Hepatocyte (in vitro differentiated cells): ENCODE measurements around the gene ANKRD31. TPM values are rescaled to one million over a fixed set of nuclear protein-coding genes. Genes with fewer than 3 reads are reported as not detected.
A peak's percentile ranks its signal among the peaks of the same experiment; 100 is the strongest.

ENCODE experiments used
- DNase-seq: peaks from one replicate; pipeline ENCODE4 v3.0.0-alpha.2; 2016; ENCODE audit warnings: low spot score
- H2AFZ ChIP-seq: fragments of 200-600 bp; sonication (generic); 2 replicates; pipeline ENCODE4 v1.6.0; 2016; ENCODE audit warnings: antibody characterized with exemption, mild to moderate bottlenecking
- H3K27ac ChIP-seq: fragments of 200-600 bp; sonication (generic); 2 replicates; pipeline ENCODE4 v1.5.1; 2016; ENCODE audit warnings: mild to moderate bottlenecking
- H3K27me3 ChIP-seq: fragments of 200-600 bp; sonication (generic); 2 replicates; pipeline ENCODE4 v1.6.1; 2016
- H3K36me3 ChIP-seq: fragments of 200-600 bp; sonication (generic); replicated peaks from 2 replicates; pipeline ENCODE4 v1.5.1; 2016; ENCODE audit warnings: low read depth; ENCODE audit not compliant: insufficient read depth
- H3K4me1 ChIP-seq: fragments of 200-600 bp; sonication (generic); 2 replicates; pipeline ENCODE4 v1.5.1; 2016; ENCODE audit warnings: mild to moderate bottlenecking, moderate library complexity; ENCODE audit not compliant: insufficient read depth
- H3K4me2 ChIP-seq: fragments of 200-600 bp; sonication (generic); 2 replicates; pipeline ENCODE4 v1.6.0; 2016
- H3K4me3 ChIP-seq: fragments of 200-600 bp; sonication (generic); 2 replicates; pipeline ENCODE4 v1.5.1; 2016; ENCODE audit warnings: mild to moderate bottlenecking
- H3K79me2 ChIP-seq: fragments of 200-600 bp; sonication (generic); 2 replicates; pipeline ENCODE4 v1.6.0; 2017; ENCODE audit warnings: mild to moderate bottlenecking
- H3K9me2 ChIP-seq: fragments of 200-600 bp; sonication (generic); replicated peaks from 2 replicates; pipeline ENCODE4 v1.6.0; 2017; ENCODE audit warnings: mild to moderate bottlenecking; ENCODE audit not compliant: insufficient read depth
- H3K9me3 ChIP-seq: fragments of 200-600 bp; sonication (generic); 2 replicates; pipeline ENCODE4 v1.5.1; 2016; ENCODE audit warnings: low read depth, mild to moderate bottlenecking
- H4K20me1 ChIP-seq: fragments of 200-600 bp; sonication (generic); 2 replicates; pipeline ENCODE4 v1.6.0; 2016; ENCODE audit warnings: mild to moderate bottlenecking; ENCODE audit not compliant: insufficient read depth, poor library complexity, severe bottlenecking
- EZH2 ChIP-seq: fragments of 200-600 bp; sonication (generic); IDR thresholded peaks from 2 replicates; pipeline ENCODE4 v1.6.1; 2016; ENCODE audit warnings: antibody characterized with exemption, mild to moderate bottlenecking, borderline replicate concordance
- EZH2phosphoT487 ChIP-seq: fragments of 200-600 bp; sonication (generic); IDR thresholded peaks from one replicate; pipeline ENCODE4 v1.6.1; 2018; ENCODE audit warnings: antibody characterized with exemption, mild to moderate bottlenecking, low read depth, moderate library complexity; ENCODE audit not compliant: unreplicated experiment, severe bottlenecking
- WGBS: methylation state at CpG from one replicate; pipeline ENCODE4 v1.1.6; 2016; ENCODE audit warnings: low lambda C conversion rate; ENCODE audit errors: missing lambda C conversion rate; 5-methylcytosine and 5-hydroxymethylcytosine counted together
- polyA plus RNA-seq: library from polyadenylated mRNA; unstranded; fragments of >200 nt; fragmentation: Nextera tagmentation; extraction: Ambion mirVana; gene quantifications from 2 replicates; pipeline ENCODE4 v1.2.1, GENCODE V29; 2016
- total RNA-seq: library from RNA; depleted of rRNA; stranded (reverse); fragments of >200 nt; gene quantifications from 2 replicates; pipeline ENCODE4 v1.2.3, GENCODE V29; 2014
- TF ChIP-seq, protein P1 (sequence below): fragments of 200-600 bp; sonication (generic); IDR thresholded peaks from 2 replicates; pipeline ENCODE4 v1.5.1; 2016; ENCODE audit warnings: antibody characterized with exemption, mild to moderate bottlenecking; ENCODE audit not compliant: poor library complexity

The ANKRD31 gene
- total and polyA plus RNA-seq, 2 experiments from 2014 or later, result 0.19 to 0.47 TPM

- TF ChIP-seq EZH2 (no peak), EZH2phosphoT487 (no peak)
- TF ChIP-seq, protein P1, sequence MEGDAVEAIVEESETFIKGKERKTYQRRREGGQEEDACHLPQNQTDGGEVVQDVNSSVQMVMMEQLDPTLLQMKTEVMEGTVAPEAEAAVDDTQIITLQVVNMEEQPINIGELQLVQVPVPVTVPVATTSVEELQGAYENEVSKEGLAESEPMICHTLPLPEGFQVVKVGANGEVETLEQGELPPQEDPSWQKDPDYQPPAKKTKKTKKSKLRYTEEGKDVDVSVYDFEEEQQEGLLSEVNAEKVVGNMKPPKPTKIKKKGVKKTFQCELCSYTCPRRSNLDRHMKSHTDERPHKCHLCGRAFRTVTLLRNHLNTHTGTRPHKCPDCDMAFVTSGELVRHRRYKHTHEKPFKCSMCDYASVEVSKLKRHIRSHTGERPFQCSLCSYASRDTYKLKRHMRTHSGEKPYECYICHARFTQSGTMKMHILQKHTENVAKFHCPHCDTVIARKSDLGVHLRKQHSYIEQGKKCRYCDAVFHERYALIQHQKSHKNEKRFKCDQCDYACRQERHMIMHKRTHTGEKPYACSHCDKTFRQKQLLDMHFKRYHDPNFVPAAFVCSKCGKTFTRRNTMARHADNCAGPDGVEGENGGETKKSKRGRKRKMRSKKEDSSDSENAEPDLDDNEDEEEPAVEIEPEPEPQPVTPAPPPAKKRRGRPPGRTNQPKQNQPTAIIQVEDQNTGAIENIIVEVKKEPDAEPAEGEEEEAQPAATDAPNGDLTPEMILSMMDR, result no peak
- no peaks in the 10 kb centered on the region for H3K36me3 ChIP-seq
- no peak overlapping the region for H2AFZ ChIP-seq
- no peak overlapping the region for H3K27ac ChIP-seq
- no peak overlapping the region for H3K4me3 ChIP-seq
- H3K9me2 ChIP-seq, result no peaks in the 10 kb centered on the region
- H3K4me2 ChIP-seq, result peak overlapping the region; percentile 85
- peak; percentile 74 for DNase-seq
- H3K27me3 ChIP-seq, result no peaks in the 10 kb centered on the region
- peaks cover 24% of the 10 kb centered on the region for H3K4me1 ChIP-seq
- WGBS, result 51% methylated on average over 7 of the region's 7 CpGs
- peaks cover 33% of the 10 kb centered on the region for H3K79me2 ChIP-seq
- H3K9me3 ChIP-seq, result no peaks in the 10 kb centered on the region
- no peaks in the 10 kb centered on the region for H4K20me1 ChIP-seq
Observed at GRCh38 chr5:75051217-75051751, 185.4 kb downstream of the ANKRD31 start.

DNA sequence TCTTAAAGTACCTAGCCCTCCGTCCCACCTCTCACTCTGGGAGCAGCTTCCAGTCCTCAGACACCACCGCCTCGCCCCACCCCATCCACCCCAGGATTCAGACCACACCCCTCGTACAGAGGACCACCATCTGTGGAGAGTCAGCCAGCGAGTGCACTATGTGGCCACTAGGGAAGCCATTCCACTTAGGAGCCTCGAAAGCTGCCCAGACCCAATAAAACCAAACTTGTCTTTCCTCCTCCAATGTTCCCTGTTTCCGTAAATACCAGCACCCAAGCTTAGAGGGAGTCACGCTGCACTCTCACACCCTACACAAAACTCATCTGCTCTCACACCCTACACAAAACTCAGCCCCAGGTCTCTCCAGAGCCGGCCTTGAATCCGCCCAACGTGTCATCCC, 186.3 kb downstream of the ANKRD31 start:
- Histone ChIP-seq H3K4me1 (peaks cover 27% of the 10 kb centered on the region), H4K20me1 (no peaks in the 10 kb centered on the region), H3K4me2 (peak overlapping the region; percentile 85), H3K36me3 (no peaks in the 10 kb centered on the region), H3K9me3 (no peaks in the 10 kb centered on the region), H2AFZ (no peak overlapping the region), H3K27ac (no peak overlapping the region), H3K27me3 (no peaks in the 10 kb centered on the region), H3K9me2 (no peaks in the 10 kb centered on the region), H3K79me2 (peaks cover 34% of the 10 kb centered on the region), H3K4me3 (no peak overlapping the region)
- TF ChIP-seq, protein P1, result peak; percentile 18
- no peak for TF ChIP-seq EZH2
- WGBS, result 89% methylated on average over 9 of the region's 11 CpGs
- DNase-seq, result peak; percentile 35

GRCh38 chr5:75049456-75050351, 187.0 kb downstream of the ANKRD31 start:
- Histone ChIP-seq H2AFZ (no peak overlapping the region), H4K20me1 (no peaks in the 10 kb centered on the region), H3K4me1 (peaks cover 27% of the 10 kb centered on the region), H3K9me2 (no peaks in the 10 kb centered on the region), H3K79me2 (peaks cover 42% of the 10 kb centered on the region), H3K27me3 (no peaks in the 10 kb centered on the region), H3K4me2 (no peak overlapping the region), H3K9me3 (no peaks in the 10 kb centered on the region), H3K4me3 (no peak overlapping the region), H3K36me3 (no peaks in the 10 kb centered on the region), H3K27ac (no peak overlapping the region)
- WGBS, result 72% methylated on average over 11 of the region's 11 CpGs
- peak; percentile 70 for DNase-seq
- TF ChIP-seq, protein P1, result peak; percentile 55
- TF ChIP-seq EZH2, result no peak
